ACHN (cell line): ENCODE results near the gene UGT1A10.
"Not testable (repeated sequence)": the region's sequence is repeated elsewhere in the genome, so short reads cannot be mapped to it uniquely, and the experiment has no call there.

ENCODE experiments used
- DNase-seq: peaks from one replicate; pipeline ENCODE4 v3.0.0-alpha.2; 2015
- in situ Hi-C: cut with HindIII; loops from 2 replicates; pipeline ENCODE4 v1.10.0; 2017; ENCODE audit warnings: low sequenced_read_pairs, low pct_ligation_motif_present, low pct_unique_long_range_greater_than_20kb

The UGT1A10 gene

GRCh38 chr2:233688341-233688740, 52.1 kb downstream of the UGT1A10 start:
- in situ Hi-C loops: no loop called here
- no peak for DNase-seq

- in situ Hi-C loops: no loop called here
- DNase-seq: no peak
Observed at GRCh38 chr2:233689031-233689430, 52.8 kb downstream of the UGT1A10 start.

- no peak for DNase-seq
- in situ Hi-C loops: no loop called here
Observed at GRCh38 chr2:233689501-233689900, 53.3 kb downstream of the UGT1A10 start.

GRCh38 chr2:233690444-233690843, 54.2 kb downstream of the UGT1A10 start:
- no peak for DNase-seq
- in situ Hi-C loops: no loop called here

GRCh38 chr2:233691443-233692433, 55.5 kb downstream of the UGT1A10 start:
- in situ Hi-C loops: no loop called here

GRCh38 chr2:233692648-233693047, 56.4 kb downstream of the UGT1A10 start, which contains the start of gene UGT1A6:
UGT1A6 (plus strand) TSS chr2:233692890; CDS start chr2:233693005, 115 bp downstream.
- in situ Hi-C loops: no loop called here
- no peak for DNase-seq

More at GRCh38 chr2:233691443-233692433, 55.5 kb downstream of the UGT1A10 start:
- no peak for DNase-seq

- in situ Hi-C loops: no loop called here
- no peak for DNase-seq
Observed at GRCh38 chr2:233693963-233694362, 57.7 kb downstream of the UGT1A10 start.

GRCh38 chr2:233698740-233699139, 62.5 kb downstream of the UGT1A10 start:
- DNase-seq: no peak
- in situ Hi-C loops: no loop called here

GRCh38 chr2:233699424-233700027, 63.3 kb downstream of the UGT1A10 start:
- in situ Hi-C loops: no loop called here
- DNase-seq: peak; percentile 9

- in situ Hi-C loops: no loop called here
- peak; percentile 94 for DNase-seq
Observed at GRCh38 chr2:233700028-233700635, 63.9 kb downstream of the UGT1A10 start.

- DNase-seq, in situ Hi-C loops: not testable (repeated sequence)
Observed at GRCh38 chr2:233700842-233701241, 64.6 kb downstream of the UGT1A10 start.

GRCh38 chr2:233702238-233702637, 66.0 kb downstream of the UGT1A10 start:
- DNase-seq: no peak
- in situ Hi-C loops: no loop called here

- in situ Hi-C loops: no loop called here
Observed at GRCh38 chr2:233705911-233706506, 69.8 kb downstream of the UGT1A10 start.

GRCh38 chr2:233706720-233707119, 70.5 kb downstream of the UGT1A10 start:
- DNase-seq: no peak
- in situ Hi-C loops: no loop called here

More at GRCh38 chr2:233705911-233706506, 69.8 kb downstream of the UGT1A10 start:
- DNase-seq: no peak

- no peak for DNase-seq
Observed at GRCh38 chr2:233707940-233708644, 71.8 kb downstream of the UGT1A10 start.

GRCh38 chr2:233708942-233709341, 72.7 kb downstream of the UGT1A10 start:
- in situ Hi-C loops: no loop called here
- no peak for DNase-seq

More at GRCh38 chr2:233707940-233708644, 71.8 kb downstream of the UGT1A10 start:
- in situ Hi-C loops: no loop called here

GRCh38 chr2:233711312-233712008, 75.2 kb downstream of the UGT1A10 start:
- peak; percentile 87 for DNase-seq
- in situ Hi-C loops: no loop called here
